HK-2 (cell line): ENCODE data around the gene CFAP97D2.
"Not testable (repeated sequence)": the region's sequence is repeated elsewhere in the genome, so short reads cannot be mapped to it uniquely, and the experiment has no call there.

ENCODE experiments used
- DNase-seq: peaks from one replicate; pipeline ENCODE4 v3.0.0-alpha.2; 2018; ENCODE audit not compliant: unreplicated experiment

CFAP97D2 gene

GRCh38 chr13:114143806-114144605, 35.1 kb upstream of the CFAP97D2 start:
- DNase-seq: peak; percentile 29

DNA sequence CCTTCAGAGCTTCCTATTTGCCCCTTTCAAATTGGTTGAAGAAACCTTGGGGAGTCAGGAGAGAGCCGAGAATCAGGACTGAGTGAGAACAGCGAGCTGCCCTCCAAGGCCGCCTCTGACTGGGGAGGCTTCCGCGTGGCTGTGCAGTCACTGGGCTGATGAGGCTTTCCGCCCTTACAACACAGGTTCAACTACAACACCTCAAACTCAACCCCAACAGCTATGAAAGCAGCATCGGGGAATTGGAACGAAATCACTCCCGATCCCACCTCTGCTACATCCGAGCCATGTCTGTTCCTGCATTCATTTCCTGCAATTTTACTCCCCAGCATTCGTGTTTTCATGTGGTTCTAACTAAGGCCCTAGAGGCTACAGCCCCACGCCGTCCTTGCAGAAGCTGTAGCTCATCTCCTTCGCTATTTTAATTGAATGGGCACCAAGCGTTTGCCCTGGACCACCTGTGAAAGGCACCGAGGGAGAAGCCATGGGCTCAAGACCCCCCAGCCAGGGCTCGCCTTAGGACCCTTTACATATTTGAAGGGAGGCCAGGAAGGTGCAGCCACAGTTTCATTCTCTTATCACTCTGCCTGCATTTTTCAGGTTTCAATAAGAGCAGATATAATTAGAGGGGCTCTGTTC, 34.3 kb upstream of the CFAP97D2 start:
- DNase-seq: no peak

DNA sequence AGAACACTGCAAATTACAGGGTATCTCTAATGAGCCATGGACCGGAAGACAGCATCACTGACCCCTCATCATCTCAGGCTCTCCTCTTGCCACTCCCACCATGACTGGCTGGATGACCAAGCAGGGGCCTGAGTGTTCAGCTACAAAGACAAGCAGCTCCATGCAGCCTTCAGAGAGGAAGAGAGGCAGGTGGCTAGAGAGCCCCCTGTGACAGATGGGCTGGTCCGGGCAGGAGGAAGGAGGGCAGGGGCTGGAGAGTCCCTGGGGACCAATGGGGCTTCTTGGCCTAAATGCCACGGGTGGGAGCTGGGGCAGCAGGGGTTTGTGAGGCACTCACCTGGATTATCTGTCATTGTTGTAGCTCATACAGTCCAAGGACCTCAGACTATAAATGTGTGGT, 33.8 kb upstream of the CFAP97D2 start:
- DNase-seq: no peak

DNA sequence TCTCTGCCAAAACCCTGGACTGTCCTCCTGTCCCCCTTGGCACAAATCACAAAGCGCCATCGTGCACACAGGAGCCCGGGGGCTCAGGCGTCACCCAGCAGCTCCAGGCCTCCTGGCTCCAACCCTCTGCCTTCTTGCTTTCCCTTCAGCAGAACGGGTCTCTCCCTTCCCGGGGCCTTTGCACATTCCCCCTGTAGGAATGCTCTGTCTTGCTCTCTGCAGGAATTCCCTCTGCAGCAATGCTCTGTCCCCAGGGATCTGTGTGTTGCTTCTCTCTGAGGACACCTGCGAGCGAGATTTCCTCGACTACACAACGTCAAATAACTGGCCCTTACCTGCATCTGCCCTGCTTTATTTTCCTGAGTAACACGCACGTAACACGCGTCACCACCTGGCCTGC, 33.3 kb upstream of the CFAP97D2 start:
- DNase-seq: no peak

DNA sequence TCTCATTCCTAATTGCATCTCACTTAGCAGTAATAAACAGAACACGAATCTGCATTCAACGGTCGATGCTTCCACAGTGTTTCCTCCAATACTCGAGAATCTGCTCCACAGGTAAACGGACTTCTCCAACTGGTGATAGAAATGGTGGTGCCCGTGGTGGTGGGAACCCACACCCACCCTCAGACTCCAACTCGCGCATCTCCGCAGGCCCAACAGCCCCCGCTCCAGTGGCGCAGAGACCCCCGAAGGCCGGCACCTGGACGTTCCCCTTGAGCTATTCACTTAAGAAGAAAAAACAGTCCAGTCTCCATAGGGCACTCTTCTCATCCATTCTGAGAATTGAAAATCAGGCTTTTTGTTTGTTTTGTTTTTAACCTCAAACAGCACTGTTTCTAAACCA, 32.9 kb upstream of the CFAP97D2 start:
- no peak for DNase-seq

DNA sequence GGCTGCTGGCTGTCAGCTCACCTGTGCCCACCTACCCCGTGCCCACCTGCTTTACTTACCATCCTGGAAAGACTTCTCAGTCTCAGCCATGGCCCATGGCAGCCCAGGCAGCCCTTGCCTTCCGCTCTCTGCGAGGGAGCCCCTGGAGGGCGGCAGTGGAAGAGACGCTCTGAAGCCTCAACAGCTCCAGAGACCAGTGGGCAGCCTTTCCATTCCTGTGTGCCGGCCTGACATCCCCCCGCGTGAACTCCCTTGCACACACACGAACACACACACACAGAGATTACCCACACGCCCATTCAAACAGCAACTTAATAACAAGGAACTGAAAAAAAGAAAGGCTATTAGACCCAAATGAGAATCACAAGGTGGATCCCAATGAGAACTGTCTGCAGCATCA, 32.4 kb upstream of the CFAP97D2 start:
- DNase-seq: no peak

DNA sequence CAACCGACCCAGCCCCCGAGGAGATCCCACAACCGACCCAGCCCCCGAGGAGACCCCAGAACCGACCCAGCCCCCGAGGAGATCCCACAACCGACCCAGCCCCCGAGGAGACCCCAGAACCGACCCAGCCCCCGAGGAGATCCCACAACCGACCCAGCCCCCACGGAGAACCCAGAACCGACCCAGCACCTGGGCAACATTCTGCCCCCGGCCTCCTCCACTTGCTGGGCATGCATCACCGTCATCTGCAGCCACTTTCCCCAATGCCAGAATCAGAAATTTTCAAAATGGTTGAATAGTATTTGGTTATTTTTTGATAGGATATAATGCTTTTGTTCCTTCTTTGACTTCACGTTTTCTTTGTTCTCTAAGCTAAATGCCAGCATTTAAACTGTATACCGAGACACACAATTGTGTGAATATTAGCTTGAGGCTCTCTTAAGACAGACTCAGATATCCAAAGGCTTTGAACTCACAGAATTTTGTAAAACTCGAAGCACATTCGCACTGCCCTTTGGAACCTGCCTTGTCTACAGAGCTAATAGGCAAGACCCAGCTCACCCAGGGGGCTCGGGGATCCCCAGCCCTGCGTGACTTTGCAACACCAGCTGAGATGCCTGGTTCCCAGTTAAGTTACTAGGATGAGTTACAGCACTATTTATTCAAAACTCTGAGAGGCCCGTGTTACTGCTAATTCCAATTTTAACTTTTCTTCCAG, 31.1 kb upstream of the CFAP97D2 start:
- no peak for DNase-seq

DNA sequence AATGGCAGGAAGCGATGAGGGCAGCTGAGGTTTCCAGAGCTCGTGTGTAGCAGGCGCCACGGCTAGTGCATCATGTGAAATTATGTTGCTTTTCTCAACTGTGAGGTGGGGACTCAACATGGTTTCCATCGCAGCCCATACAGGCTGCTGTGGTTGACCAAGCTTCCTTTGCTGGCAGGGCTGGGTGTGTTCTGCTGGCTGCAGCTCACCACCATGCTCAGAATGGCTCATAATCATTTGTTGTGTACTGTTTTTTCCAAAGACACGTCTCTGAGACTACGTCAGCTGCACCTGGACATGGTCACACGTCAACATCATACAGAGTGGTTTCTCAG, 30.6 kb upstream of the CFAP97D2 start:
- DNase-seq: no peak

- not testable (repeated sequence) for DNase-seq
Observed at GRCh38 chr13:114148886-114149285, 30.2 kb upstream of the CFAP97D2 start.

DNA sequence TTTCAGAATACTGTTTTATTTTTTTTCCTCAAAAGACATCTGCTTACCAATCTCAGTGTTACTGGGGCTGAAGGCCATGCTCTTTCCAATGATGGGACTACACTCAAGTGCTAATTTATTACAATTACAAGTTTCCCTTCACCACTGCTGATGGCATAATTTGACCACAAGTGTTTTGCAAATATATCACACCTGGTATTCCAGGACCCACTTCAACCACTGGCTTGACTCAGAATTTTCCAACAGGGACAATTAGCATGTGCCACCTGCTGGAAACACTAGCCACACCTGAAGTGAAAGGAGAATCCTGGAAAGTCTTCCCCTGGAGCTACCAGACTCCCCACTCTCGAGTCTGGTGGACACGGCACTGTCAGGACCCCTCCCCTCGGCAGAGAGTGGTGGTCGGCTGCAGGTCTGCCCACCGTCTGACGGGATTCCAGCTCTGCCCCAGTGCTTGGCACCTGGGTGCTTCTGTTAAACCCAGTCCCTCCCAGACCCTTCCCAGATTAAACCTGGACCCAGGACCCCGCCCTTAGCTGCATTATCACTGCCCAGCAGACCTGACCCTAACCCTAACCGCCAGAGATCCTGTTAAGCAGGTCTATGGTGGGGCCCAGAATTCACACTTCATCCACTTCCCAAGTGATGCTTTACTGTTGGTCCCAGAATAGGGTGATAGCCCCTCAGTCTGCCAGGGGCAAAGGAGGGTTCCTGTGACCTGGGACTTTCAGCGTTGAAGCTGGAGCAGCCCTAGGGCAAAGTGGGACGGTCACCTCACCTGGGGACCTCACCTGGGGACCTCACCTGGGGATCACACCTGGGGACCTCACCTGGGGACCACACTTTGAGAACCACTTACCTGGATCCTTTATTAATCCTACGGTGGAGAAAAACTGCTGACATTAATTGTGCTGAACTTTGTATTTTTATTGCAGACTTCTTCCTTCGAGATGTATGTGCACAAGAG, 29.0 kb upstream of the CFAP97D2 start:
- no peak for DNase-seq

DNA sequence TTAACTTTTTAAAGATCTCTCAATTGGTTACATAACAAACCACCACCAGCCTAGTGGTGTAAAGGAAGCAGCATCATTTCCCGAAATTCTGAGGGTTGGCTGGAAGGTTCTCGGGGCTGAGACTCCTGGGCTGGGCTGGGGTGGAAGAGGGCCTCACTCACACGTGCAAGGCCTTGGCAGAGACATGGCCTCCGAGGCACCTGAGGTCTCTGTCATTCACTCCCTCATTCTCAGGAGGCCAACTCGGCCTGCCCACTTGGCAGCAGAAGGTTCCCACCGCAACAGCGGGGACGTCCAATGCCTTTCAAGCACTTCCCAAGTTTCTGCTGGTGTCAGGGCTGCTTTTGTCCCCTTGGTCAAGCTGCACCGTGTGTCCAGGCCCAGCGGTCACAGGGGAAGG, 28.0 kb upstream of the CFAP97D2 start:
- DNase-seq: no peak

DNA sequence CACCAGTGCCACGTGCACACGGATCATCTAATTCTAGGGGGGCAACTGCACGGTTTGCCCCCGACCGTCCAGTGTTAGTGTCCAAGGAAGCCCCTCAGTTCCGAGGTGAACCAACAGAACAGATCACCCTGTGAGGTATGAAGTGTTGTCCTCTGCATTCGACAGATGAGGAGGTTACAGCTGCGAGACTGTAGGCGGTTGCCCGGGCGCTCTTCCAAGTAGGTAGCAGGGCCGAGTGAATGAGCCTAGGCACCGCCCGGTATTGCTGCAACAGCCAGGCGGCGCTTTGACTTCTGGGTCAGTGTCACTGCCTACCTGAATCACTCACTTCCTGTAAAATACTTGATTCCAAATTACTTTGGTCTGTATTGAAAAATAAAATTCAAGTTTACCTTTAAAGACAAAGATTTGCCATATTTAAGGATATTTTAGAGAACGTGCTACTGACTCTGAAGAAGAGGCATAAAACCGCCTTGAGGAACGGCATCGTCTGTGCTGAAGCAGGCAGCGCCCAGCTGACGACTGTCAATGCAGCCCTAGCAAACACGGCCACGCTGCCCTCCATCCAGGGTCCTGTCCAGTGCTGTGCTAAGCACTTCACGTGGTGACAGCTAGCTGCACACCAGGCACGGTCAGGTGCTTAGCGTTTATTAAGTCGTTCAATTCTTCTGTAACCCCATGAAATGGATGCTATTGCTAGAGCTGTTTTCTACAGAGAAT, 27.3 kb upstream of the CFAP97D2 start:
- no peak for DNase-seq

- no peak for DNase-seq
Observed at GRCh38 chr13:114152285-114152645, 26.8 kb upstream of the CFAP97D2 start.

- DNase-seq: no peak
Observed at GRCh38 chr13:114152831-114153371, 26.2 kb upstream of the CFAP97D2 start.

DNA sequence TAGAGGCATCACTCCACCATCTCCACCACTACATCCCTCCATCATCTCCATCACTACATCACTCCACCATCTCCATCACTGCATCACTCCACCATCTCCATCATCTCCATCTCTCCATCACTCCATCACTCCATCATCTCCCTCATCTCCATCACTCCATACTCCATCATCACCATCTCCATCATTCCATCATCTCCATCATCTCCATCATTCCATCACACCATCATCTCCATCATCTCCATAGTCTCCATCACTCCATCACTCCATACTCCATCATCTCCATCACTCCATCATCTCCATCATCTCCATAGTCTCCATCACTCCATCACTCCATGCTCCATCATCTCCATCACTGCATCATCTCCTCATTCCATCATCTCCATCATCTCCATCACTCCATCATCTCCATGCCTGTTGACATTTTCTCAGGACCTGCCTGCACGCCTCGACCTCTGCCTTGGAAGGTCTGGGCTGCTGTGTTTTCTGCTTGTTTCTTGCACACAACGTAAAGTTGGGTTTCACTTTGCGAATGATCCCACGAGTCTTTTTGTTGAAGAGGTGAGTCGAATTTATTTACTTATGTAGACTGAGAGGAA, 25.5 kb upstream of the CFAP97D2 start:
- DNase-seq: no peak

- DNase-seq: no peak
Observed at GRCh38 chr13:114154476-114154875, 24.6 kb upstream of the CFAP97D2 start.

DNA sequence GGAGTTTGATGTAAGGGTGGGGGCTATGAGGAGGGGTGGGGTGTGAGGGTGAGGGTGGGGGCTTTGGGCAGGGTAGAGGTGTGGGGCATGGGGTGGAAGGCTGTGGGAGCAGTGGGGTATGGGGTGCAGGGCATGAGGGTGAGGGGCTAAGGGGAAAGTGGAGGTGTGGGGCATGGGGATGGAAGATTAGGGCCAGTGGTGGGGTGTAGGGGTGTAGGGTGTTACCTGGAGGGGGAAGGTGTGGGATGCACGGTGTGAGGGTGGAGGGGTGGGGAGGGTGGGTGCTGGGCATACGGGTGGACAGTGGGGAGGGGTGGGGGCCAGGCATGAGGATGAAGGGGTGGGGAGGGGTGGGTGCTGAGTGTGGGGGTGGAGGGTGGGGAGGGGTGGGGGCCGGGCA, 23.7 kb upstream of the CFAP97D2 start:
- no peak for DNase-seq

DNA sequence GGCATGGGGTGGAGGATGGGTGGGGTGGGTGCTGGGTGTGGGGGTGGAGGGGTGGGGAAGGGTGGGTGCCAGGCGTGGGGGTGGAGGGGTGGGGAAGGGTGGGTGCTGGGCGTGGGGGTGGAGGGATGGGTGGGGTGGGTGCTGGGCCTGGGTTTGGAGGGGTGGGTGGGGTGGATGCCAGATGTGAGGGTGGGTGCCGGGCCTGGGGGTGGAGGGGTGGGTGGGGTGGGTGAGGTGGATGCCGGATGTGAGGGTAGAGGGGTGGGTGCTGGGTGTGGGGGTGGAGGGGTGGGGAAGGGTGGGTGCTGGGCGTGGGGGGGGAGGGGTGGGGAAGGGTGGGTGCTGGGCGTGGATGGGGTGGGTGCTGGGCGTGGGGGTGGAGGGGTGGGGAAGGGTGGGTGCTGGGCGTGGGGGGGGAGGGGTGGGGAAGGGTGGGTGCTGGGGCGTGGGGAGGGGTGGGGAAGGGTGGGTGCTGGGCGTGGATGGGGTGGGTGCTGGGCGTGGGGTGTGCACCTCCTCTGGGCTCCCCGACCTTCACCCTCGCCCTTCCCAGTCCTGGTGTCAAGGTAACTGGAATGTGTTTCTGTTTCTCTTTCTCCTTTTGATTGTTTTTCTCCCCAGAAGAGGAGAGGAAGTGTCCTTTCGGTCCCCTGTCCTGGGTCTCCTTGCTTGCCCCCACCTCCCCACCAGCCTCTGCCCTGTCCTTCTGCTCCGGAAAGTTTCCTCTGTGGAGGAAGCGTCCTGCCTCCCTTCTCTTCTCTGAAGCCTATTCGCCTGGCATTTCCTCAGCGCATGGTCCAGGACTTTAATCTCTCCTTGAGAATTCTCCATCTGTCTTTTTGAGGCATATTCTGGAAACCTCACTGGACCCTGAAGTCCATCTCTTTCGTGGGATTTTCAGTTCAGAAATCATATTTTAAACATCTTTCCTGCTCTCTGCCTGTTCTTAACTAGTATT, 22.9 kb upstream of the CFAP97D2 start:
- DNase-seq: no peak

- no peak for DNase-seq
Observed at GRCh38 chr13:114157869-114158495, 21.1 kb upstream of the CFAP97D2 start.
